ENCODE measurements around the gene PSME3IP1. TPM values are rescaled to one million over a fixed set of nuclear protein-coding genes. Genes with fewer than 3 reads are reported as not detected.
A peak's percentile ranks its signal among the peaks of the same experiment; 100 is the strongest.

Gene PSME3IP1
- total RNA-seq, 1 experiment from 2014 or later, result 143 TPM

GRCh38 chr16:57169327-57169726 is 16.5 kb downstream of the PSME3IP1 start:
- Mint-ChIP-seq H3K9me3 (ENCODE audit: unreplicated experiment) (no peaks in the 10 kb centered on the region), H3K27ac (ENCODE audit: unreplicated experiment) (no peak overlapping the region), H3K27me3 (ENCODE audit: insufficient read depth, unreplicated experiment) (no peaks in the 10 kb centered on the region), H3K4me1 (ENCODE audit: low read depth, unreplicated experiment) (no peaks in the 10 kb centered on the region), H3K36me3 (ENCODE audit: insufficient read depth, unreplicated experiment) (peaks cover 74% of the 10 kb centered on the region), H3K4me3 (ENCODE audit: unreplicated experiment) (no peak overlapping the region)
- ChIA-PET POLR2A (no interaction called here), CTCF (no interaction called here)
- Histone ChIP-seq H3K4me3 (ENCODE audit: low read depth, low read length) (no peak overlapping the region), H3K36me3 (ENCODE audit: control insufficient read depth, insufficient read depth, low read length) (peaks cover 8% of the 10 kb centered on the region), H3K9me3 (no peaks in the 10 kb centered on the region), H3K27me3 (replicated peaks; ENCODE audit: control insufficient read depth, insufficient read depth, low read length) (no peaks in the 10 kb centered on the region), H3K4me1 (no peaks in the 10 kb centered on the region)
- no peak for DNase-seq
- intact Hi-C loops (cut with micrococcal nuclease; ENCODE audit: unreplicated experiment), result loop anchor here (2.0 to 5.0 kb wide), 2 partner anchors 77 to 207 kb away; partner anchors contain the start of genes CETP and CPNE2
- no TSS peak for BruUV-seq (replicated peaks)
- TF ChIP-seq CTCF (IDR thresholded peaks at IDR 0.05; ENCODE audit: insufficient read depth in 1 of 2, low read depth in 1 of 2, low read length in 1 of 2, severe bottlenecking in 1 of 2, unreplicated experiment in 1 of 2), result no peak

DNA sequence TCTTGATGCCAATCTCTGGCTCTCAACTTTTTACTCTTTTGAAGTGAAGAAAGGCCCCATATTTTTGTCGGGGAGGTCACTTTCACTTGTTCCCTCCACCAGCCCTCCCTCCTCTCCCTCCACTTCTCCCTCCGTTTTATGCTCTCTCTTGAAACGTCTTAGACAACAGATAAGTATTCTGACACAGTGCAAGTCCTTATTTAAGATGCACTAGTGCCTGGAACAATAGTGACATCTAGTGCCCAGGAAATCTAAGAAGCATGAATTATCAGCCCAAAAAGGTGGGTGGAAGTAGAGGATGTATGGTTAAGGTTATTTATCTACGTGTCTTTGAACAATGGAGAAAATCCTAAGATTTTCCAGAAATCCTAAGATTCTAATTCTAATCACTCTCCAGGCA is 17.9 kb downstream of the PSME3IP1 start:
- H3K4me1 ChIP-seq, result no peaks in the 10 kb centered on the region
- ChIA-PET POLR2A (no interaction called here), CTCF (no interaction called here)
- H3K4me3 ChIP-seq (ENCODE audit: low read depth, low read length), result no peak overlapping the region
- H3K27me3 Mint-ChIP-seq (ENCODE audit: insufficient read depth, unreplicated experiment), result no peaks in the 10 kb centered on the region
- H3K4me1 Mint-ChIP-seq (ENCODE audit: low read depth, unreplicated experiment), result no peaks in the 10 kb centered on the region
- H3K27ac Mint-ChIP-seq (ENCODE audit: unreplicated experiment), result no peak overlapping the region
- no peak overlapping the region for H3K4me3 Mint-ChIP-seq (ENCODE audit: unreplicated experiment)
- H3K36me3 ChIP-seq (ENCODE audit: control insufficient read depth, insufficient read depth, low read length), result peaks cover 7% of the 10 kb centered on the region
- H3K36me3 Mint-ChIP-seq (ENCODE audit: insufficient read depth, unreplicated experiment), result peaks cover 78% of the 10 kb centered on the region
- TF ChIP-seq CTCF (IDR thresholded peaks at IDR 0.05; ENCODE audit: insufficient read depth in 1 of 2, low read depth in 1 of 2, low read length in 1 of 2, severe bottlenecking in 1 of 2, unreplicated experiment in 1 of 2), result peak; percentile 53 to 60
- DNase-seq, result peak in 1 of 2 experiments; percentile 55
- H3K27me3 ChIP-seq (replicated peaks; ENCODE audit: control insufficient read depth, insufficient read depth, low read length), result no peaks in the 10 kb centered on the region
- no peaks in the 10 kb centered on the region for H3K9me3 Mint-ChIP-seq (ENCODE audit: unreplicated experiment)
- no TSS peak for BruUV-seq (replicated peaks)
- intact Hi-C loops (cut with micrococcal nuclease; ENCODE audit: unreplicated experiment), result loop anchor here (1.0 to 5.0 kb wide), 5 partner anchors 22 to 301 kb away; partner anchors contain the start of genes CETP and CPNE2
- H3K9me3 ChIP-seq, result no peaks in the 10 kb centered on the region

- peaks cover 78% of the 10 kb centered on the region for H3K36me3 Mint-ChIP-seq (ENCODE audit: insufficient read depth, unreplicated experiment)
- H3K36me3 ChIP-seq (ENCODE audit: control insufficient read depth, insufficient read depth, low read length), result peaks cover 6% of the 10 kb centered on the region
- TF ChIP-seq CTCF (IDR thresholded peaks at IDR 0.05; ENCODE audit: insufficient read depth in 1 of 2, low read depth in 1 of 2, low read length in 1 of 2, severe bottlenecking in 1 of 2, unreplicated experiment in 1 of 2), result no peak
- no peak overlapping the region for H3K4me3 ChIP-seq (ENCODE audit: low read depth, low read length)
- H3K4me3 Mint-ChIP-seq (ENCODE audit: unreplicated experiment), result no peak overlapping the region
- no peaks in the 10 kb centered on the region for H3K27me3 ChIP-seq (replicated peaks; ENCODE audit: control insufficient read depth, insufficient read depth, low read length)
- no peaks in the 10 kb centered on the region for H3K9me3 Mint-ChIP-seq (ENCODE audit: unreplicated experiment)
- intact Hi-C loops (cut with micrococcal nuclease; ENCODE audit: unreplicated experiment), result loop anchor here (1.0 to 5.0 kb wide), 2 partner anchors 205 to 300 kb away; partner anchors contain the start of gene CETP
- H3K4me1 ChIP-seq, result no peaks in the 10 kb centered on the region
- no peak overlapping the region for H3K27ac Mint-ChIP-seq (ENCODE audit: unreplicated experiment)
- CTCF ChIA-PET, result no interaction called here
- H3K9me3 ChIP-seq, result no peaks in the 10 kb centered on the region
- H3K4me1 Mint-ChIP-seq (ENCODE audit: low read depth, unreplicated experiment), result no peaks in the 10 kb centered on the region
- BruUV-seq (replicated peaks), result no TSS peak
- DNase-seq, result no peak
- H3K27me3 Mint-ChIP-seq (ENCODE audit: insufficient read depth, unreplicated experiment), result no peaks in the 10 kb centered on the region
- POLR2A ChIA-PET, result no interaction called here
These were observed 18.3 kb downstream of the PSME3IP1 start for GRCh38 chr16:57167538-57167937.
